HG02623 (cell line): ENCODE results near the gene SMIM5.

Experiments
- ATAC-seq: cut with Tn5 transposase; IDR thresholded peaks from one replicate; pipeline ENCODE4 v1.9.1; 2021; ENCODE audit warnings: moderate library complexity; ENCODE audit not compliant: unreplicated experiment

SMIM5 gene

DNA sequence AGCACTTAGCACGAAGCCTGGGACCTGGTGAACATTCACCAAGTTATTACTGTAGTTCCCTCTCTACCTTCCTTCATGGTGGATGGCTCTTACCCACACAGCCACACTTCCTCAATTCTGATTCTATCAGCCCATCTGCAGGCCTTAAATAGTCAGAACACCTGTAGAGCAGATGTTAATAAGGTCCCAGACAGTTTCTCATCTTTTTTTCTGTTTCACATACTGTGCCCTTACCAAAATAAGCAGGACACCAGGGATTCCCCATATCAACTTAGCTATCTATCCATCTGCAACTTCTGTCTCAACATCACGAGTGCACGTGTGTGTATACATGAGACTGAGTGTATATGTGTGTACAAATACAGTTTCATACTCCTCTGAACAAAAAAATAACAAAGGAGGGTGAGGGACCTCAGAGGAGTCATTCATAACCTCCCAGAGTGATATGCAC, 30.9 kb downstream of the SMIM5 start:
- ATAC-seq: peak; percentile 57

DNA sequence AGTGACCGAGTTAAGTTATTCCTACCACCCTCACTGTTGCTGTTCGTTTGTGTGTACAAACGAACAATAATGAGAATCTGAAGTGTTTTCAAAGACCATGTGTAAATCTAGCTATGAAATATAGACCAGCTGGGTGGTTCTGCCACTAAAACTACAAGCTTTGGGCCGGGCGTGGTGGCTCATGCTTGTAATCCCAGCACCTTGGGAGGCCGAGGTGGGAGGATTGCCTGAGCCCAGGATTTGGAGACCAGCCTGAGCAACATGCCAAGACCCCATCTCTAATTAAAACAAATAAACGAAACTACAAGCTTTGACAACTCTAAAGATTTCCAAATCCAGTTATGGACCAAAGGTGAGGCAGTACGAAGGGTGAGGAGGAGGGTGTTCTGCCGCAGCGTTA, 32.7 kb downstream of the SMIM5 start:
- no peak for ATAC-seq

DNA sequence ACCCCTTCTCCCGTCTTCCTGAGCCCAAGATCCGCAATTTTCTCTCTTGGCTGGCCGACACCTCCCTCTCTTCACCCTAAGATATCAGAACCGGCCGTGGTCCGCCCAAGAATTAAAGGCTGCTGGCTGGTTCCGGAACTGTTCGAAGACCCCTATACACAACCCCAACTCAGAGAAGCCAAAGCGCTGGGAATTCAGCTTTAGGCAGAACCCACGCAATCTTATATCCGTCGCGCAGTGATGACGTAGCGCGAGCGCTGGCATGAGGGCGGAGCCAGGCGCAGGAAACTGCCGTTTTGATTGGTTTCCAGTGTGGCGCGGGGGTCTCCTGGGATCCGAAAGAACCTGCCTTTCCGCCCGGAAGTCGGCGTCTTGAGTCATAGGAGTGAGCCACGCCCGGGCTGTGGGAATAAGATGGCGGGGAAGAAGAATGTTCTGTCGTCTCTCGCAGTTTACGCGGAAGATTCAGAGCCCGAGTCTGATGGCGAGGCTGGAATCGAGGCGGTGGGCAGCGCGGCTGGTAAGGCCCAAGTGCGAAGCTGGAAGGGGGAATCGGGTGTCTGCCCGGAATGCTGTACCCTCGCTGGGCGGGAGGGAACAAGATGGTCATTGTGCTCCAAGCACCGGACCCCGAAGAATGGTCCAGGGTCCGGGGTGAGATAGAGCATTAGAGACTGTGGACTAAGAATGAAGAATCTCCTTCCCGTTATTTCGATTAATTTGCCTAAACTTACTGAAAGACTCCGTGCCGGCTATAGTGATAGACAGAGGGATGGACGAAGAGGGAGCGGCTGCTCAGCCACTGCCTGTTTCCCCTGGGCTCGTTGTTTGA, 33.9 kb downstream of the SMIM5 start, which contains the start of the genes RECQL5 and SAP30BP:
Gene RECQL5 (minus strand): TSS at position 196 of the 832 bp plus-strand sequence. CDS start 597 bp downstream, outside the sequence.
Gene SAP30BP (plus strand): TSS at position 380 of the 832 bp plus-strand sequence. CDS start 35 bp downstream, at position 415.
- peak; percentile 66 for ATAC-seq

DNA sequence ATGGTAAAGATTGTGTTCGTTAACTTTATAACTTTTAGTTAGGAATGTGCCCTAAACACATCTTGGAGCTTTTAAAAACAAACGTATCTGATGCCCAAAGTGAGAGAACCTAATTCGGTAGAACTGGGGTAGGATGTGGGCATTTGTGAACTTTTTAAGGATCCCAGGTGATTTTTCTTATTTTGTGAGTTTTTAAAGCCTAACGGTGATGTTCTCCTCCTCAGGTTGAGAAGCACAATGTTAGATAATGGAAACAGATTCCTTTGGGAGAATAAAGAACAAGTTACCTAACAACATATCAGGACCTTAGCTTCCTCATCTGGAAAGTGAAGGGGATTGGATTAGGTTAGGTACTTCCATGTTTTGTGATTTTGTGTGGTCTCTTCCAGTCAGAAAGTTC, 34.6 kb downstream of the SMIM5 start:
- no peak for ATAC-seq

DNA sequence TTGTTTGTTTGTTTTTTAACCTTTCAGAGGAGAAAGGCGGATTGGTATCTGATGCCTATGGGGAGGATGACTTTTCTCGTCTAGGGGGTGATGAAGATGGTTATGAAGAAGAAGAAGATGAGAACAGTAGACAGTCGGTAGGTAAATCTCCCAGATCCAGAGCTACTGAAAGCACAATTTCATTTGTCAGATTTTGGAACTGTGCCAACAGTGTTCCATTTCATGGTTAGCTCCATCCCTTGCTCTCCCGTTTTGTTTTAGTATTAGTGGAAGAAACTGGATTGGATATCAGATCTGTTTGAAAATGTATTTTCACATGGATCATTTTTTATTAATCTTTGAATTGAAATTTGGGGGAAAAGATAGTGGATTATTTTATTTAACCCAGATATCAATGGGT, 35.3 kb downstream of the SMIM5 start:
- ATAC-seq: no peak

DNA sequence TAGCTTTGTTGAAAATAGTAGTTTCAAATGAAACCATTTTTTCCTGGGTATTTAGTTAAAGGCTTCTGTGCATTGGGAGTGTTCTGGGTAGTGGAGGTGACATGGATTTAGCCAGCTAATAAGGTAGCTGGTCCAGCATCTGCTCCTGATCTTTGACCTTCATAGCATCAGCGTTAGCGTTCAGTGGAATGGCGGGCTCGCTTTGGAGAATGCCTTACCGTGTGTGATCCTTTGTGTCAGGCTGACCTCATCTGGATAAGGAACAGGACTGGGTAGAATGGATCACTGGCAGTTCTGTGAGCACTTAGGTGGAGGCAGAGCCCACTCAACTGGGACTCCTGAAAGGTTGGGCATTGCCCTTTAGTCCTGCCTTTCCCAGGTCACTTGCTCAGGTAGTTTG, 37.6 kb downstream of the SMIM5 start:
- ATAC-seq: no peak

DNA sequence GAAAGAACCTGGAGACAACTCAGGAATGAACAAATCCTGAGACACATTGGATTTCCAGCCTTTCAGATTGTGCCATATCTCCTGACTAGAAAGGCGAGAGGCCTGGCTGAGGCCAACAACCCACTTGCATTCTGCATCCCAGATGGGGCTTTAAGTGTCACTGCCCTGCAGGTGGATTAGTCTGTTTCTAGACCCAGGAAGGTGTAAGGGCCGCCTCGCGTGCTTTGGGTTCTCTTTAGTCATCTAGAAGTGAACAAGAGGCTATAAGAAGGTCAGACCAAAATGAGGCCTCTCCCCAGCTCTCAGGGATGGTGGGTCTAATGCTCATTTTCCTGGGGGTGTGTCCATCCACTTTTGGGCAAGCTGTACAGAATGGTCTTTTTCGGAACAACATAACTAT, 38.8 kb downstream of the SMIM5 start:
- ATAC-seq: no peak

DNA sequence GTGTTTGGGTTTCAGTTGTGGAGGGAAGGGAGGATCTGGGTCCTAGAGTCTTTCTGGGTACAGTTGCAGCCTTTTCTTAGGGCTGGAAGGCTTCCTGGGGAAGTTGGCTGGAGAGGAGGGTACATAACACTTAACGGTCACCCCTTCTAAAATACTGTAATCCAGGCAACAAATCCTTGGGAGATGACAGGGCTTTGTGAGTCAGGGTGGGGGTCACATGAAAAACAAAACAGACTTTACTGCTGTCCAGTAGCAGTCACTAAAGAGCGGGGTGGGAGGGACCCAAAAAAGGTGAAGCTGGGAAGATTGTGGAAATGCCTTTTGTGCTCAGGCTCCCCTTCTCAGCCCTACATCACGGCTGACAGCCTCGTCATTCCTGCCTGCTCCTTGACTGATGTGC, 40.3 kb downstream of the SMIM5 start:
- ATAC-seq: no peak

DNA sequence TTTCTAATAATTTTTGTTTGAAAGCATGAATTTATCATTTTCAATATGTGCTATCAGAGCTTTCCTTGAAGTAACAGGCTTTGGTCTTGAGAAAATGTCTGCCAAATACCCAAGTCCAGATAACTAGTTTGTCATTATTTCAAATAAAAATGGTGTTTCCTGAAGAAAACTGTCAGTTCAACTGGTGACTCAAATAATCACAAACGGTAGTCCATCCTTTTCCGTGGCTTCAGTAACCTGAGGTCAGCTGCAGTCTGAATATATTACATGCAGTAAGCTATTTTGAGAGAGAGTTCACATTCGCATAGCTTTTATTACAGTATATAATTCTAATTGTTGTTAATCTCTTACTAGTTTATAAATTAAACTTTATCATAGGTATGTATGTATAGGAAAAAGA, 43.2 kb downstream of the SMIM5 start:
- no peak for ATAC-seq

DNA sequence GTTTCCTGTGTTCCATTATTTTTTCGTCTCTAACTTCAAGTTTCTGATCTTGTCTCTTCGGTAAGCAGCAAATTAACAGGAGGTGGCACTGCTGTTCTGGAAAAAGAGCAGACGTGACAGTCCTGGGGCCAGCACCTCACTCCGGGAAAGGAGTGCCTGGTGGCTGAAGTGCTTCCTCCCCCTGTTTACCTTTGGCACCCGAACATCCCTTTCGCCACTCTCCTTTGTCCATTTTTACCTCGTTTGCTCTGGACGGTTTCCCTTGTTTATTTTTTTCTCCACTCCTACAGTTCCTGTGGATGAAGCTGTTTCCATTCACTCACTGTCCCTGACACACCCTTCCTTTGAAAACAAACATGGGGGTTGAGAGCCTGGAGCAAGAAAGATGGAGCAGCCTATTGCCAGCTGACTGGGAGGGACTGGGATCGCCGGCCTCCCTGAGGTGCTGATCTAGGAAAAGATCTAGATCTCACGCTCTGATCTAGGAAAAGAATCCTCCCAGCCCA, 46.5 kb downstream of the SMIM5 start:
- ATAC-seq: no peak

DNA sequence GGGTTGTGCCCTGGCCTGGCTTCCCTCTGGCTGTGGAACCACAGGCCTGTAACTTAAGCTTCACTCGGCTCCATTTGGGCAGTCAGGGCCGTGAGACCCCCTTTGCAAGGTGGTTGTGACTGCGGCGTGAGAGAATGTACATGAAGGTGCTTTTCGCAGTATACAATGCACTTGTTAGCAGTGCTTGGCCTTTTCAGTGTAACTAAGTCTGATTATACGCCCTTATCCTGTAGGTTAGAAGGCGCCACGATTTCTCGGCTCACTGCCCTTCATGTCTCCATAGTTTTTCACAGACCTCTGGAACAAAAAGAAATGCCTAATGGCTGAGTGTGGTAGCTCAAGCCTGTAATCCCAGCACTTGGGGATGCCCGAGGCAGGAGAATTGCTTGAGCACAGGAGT, 47.2 kb downstream of the SMIM5 start:
- no peak for ATAC-seq

DNA sequence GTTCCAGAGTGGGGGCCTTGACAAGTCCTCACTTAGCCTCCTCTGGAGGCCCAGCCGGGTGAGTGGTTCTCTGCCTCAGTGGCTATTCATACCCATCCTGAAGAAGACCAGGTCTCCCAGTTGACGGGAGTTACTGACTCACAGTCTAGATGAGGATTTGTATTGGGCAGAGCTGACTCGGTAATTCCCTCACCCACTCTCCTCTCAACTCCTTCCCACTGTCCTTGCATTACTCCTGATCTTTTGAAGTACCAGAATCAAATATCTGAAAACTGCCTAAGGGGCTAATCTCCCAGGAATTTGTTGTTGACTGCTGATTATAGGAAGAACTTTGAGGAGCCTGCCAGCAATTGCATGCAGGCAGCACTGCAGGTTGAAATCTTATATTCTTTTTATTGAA, 48.1 kb downstream of the SMIM5 start:
- no peak for ATAC-seq

DNA sequence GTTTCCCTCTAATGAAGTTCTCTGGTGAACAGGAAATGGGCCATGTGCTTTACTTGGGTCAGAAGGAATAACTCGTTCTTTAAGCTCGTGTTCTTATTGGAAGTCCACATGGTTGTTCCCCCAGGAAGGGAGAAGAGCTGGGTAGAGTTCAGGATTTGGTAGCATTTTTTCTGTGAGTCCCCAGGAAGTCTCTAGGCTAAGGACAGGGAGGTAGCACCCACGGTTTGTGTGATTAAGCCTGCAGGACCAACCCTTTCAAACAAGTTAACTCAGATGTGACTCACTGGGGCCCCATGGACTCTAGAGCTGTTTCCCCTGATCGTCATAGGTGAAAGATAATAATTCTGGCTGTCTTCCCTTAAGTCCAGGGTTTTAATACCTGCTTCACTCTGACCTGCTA, 50.3 kb downstream of the SMIM5 start:
- no peak for ATAC-seq

DNA sequence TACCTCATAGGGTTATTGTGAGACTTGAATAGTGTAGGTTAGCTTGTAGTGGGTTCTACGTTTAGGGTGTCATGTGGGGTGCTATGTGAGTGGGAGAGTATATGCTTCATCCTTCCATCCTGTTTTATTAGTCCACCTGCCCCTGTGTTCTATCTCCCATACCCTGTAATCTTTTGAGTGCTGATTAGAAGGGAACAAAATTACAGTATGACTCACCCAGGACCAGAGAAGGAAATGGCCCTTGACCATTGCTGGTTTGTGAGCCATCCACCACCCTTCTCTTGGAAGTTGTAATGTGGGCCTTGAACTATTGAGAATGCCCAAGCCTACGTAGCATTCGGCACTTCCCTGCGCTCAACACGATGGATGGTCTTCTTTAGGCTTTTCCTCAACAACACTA, 51.0 kb downstream of the SMIM5 start:
- no peak for ATAC-seq

DNA sequence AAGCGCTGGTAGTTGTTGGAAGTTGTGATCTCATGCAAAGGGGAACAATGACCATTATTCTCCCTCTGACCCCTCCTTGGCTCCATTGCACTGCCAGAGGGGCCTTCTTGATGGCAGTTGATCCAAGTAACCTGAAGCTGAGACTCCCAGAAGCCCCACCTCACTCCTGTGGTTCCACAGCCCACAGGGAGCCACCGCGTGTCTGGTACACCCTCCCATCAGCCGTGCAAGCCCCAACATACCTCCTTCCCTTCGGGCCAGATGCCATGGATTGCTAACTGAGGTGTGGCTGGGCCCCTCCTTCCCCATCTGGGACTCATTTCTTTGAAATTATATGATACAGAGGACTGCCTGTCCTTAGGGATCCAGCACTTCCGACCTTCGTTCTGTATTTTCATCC, 51.7 kb downstream of the SMIM5 start:
- ATAC-seq: no peak

DNA sequence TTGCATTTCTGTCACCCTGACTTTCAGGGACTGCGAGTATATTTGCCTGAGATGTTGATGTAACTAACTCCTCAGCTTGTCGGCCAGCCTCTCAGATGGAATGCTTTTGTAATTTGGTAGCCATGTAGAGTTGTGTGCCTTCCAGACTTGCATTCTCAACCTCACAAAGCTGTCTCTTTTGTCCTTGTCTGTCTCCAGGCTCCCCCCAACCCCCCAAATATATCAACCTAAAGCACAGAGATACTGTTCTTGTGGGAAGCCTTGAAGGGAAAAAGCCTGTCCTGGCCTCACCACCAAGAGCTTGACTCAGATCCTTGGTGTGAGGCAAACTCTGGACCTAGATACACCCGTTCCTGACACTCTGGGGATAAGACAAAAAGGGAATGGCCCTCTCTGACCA, 52.3 kb downstream of the SMIM5 start:
- ATAC-seq: no peak

DNA sequence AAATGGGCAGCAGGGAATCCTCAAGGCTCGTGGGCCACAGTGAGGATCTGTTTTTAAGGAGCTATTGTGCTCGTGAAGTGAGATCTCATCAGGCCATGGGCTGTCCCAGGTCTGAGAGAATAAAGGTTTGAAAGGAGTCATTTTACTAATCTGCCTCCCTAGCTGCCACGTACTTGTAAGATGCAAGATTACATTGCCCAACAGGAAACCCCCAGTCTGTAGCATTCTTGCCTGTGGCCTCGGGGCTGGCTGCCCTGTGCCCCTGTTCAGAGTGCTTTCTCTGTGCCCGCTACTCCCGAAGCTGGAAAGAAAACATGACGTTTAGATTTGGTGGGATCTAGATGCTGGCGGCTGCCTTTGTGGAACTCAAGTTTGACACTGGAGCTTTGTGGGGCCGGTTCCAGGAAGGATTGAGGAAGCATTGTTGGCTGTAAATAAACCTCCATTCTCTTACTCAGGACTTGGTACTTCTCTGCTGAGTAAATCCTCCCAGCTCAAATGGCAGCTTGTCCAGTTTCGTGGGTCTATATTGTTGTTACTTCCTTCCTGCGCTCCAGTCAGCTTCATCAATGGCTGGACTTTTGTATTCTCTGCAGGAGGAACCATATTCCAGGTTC, 55.1 kb downstream of the SMIM5 start:
- no peak for ATAC-seq

DNA sequence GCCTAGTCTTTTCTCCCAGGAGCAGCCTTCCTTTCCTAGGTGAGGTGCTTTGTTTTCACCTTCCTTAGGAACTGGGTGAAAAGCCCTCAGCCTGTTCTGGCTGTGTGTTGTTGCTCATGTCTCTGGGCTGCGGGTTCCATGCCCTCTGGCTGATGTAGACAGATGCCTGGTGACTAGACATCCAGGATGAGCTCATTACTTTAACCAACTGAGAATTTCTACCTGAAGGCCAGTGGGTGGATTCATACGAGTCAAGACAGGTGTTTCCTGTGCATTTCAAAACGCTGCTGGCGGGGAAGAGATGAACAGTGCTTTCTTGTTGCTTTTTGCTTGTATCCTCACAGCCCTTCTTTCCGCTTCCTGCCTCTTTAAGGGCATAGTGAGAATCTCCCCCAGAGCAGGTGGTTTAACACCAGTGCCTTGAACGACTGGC, 56.2 kb downstream of the SMIM5 start:
- ATAC-seq: no peak
